DMS79 (cell line): Measurements from ENCODE around the gene TMEM254.
"Not testable (repeated sequence)": the region's sequence is repeated elsewhere in the genome, so short reads cannot be mapped to it uniquely, and the experiment has no call there.

Source experiments
- DNase-seq: peaks from one replicate; lab custom pipeline; 2025; lab: John Stamatoyannopoulos, UW

The TMEM254 gene

DNA sequence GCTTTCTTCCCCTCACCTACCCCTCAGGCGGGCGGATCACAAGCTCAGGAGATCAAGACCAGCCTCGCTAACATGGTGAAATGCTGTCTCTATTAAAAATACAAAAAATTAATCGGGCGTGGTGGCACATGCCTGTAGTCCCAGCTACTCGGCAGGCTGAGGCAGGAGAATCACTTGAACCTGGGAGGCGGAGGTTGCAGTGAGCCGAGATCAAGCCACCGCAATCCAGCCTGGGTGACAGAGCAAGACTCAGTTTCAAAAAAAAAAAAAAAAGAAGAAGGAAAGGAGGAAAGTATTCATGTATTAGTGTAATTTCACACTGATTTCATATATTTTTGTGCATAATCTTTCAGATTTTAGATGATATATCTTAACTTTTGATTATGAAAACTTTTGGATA lies 55.2 kb downstream of the TMEM254 start:
- not testable (repeated sequence) for DNase-seq

DNA sequence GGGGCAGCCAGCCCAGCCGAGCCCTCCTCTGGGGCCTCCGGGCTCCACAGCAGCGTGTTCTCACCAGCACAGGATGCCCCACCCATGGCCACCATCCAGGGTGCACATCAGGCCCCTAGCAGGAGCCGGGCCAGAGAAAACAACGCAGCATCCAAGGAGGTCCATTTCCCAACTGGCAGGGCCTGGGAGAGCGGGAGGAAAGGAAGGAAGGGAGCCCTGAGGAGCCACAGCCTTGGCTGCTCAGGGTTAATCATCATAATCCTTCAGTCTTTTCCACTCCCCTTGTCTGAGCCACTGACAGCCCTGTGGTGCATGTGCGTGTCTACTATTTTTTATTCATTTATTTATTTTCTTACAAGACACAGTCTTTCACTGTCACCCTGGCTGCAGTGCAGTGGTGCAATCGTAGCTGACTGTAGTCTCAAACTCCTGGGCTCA lies 57.7 kb downstream of the TMEM254 start:
- DNase-seq, result no peak

DNA sequence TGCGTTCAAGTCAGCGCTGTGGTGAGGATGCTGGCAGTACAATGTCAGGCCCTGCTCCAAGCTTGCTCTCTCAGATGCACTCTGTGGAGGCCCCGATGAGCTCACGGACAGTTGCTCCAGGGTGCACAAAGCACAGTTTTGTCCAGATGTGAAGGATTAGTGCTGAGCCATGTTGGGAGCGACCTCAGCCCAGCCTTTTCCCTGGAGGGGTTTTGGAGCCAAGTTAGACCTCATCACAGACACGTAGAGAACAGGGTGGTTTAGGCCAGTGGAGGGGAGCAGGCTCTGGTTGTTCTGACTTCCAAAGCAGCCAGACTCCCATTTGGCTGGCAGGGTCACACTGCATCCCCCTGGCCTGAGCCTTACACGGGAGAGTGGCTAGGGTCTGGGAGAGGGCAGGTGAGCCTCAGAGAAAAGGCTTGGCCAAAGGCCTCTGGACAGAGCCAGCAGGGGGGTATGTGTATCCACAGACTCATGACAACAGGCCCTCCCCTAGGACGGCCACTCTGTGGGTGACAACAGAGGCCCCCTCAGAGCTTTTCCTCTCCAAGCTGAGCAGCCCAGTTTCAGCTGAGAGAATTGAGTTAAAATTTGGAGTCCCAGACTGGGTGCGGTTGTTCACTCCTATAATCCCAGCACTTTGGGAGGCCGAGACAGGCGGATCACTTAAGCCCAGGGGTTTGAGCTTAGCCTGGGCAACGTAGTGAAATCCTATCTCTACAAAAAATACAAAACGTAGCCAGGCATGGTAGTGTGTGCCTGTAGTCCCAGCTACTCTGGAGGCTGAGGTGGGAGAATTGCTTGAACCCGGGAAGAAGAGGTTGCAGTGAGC lies 58.8 kb downstream of the TMEM254 start:
- DNase-seq, result no peak

DNA sequence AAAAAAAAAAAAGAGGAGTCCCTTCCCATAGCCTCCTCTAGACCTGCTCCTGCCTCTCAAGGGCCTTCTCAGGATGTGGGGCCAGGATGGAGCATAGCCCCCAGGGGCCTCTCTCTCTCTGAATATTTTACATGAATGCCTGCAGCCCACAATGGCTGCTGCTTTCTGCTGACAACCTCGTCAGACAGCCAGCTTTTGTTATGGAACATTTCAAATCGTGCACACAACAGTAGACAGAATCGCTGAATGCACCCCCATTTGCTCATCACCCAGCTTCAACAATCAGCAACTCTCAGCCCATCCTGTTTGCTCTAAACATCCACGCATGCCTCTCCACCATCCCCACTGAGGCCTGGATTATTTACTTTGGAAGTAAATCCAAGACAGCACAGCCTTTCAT lies 59.5 kb downstream of the TMEM254 start:
- no peak for DNase-seq

DNA sequence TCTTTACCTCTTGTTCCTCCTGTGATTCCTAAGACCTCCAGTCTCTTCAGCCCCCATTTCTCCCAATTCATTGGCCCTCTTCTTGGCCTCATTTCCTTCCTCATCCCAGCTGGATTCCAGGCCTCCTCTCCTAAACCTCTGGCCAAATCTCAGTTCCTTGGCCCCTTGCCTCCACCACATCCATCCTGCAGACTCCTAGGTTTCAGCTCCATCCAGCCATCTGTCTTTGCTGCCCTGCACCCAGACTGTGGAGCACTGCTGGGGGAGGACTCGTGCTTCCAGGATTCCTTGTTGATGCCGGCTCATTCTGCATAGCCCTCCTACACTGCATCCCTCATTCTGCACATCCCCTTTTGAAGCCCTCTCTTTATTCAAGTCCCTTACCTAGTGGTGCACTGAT lies 60.8 kb downstream of the TMEM254 start:
- no peak for DNase-seq

DNA sequence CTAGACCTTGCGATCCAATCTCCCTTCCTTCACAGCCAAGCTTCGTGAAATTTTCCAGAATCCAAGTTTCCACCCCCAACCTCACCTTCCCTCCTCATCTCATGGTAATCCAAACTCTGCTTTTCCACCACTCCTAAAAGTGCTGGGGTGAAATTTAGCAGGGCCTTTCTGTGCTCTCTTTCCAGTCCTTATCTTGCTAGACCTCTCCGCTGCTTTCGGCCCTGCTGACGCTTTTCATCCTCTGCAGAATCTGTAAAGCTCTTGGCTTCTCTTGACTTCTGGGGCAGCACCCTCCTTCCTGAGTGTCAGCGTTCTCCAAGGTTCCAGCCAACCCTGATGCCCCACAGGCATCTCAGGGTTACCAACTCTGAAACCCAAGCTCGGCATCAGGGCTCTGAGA lies 61.8 kb downstream of the TMEM254 start:
- DNase-seq, result no peak

DNA sequence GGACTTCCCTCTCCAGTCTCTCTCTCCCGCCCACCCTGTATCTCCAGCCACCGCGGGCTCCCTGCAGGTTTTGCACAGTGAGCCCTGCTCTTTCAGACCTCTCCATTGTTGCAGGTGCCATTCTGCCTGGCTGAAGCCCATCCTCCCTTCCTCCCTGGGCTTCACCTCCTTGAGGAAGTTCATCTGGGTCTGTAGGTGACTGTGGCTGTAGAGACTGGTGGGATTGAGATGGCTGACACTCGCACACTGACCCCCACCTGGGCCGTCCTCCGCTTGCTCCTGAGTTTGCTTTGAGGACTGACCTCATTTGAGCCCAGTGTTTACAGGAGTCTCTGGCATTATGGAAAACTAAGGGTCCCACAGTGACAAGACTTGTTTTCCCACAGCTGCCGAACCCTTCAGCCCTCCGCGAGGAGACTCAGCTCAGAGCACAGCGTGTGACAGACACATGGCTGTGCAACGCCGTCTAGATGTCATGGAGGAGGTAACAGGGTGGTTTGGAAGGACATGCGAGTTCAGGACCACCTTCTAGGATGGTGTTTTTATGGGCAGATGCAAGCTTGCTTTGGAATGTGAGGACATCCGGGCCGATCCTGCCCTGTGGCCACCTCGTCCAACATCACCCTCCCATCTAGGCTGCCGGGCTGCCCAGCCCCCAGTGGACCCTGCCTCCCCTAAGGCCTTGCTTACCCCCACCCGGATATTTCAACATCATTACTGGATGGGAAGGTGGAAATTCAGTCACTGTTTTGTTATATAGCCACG lies 63.4 kb downstream of the TMEM254 start:
- DNase-seq, result no peak
